ENCODE measurements around the gene DPYSL3.

- TF ChIP-seq LEF1 (IDR thresholded peaks at IDR 0.05; ENCODE audit: borderline replicate concordance) (no peak), SUZ12 (IDR thresholded peaks at IDR 0.05) (no peak), CTBP1 (IDR thresholded peaks at IDR 0.05; ENCODE audit: borderline replicate concordance) (no peak), SP1 (IDR thresholded peaks at IDR 0.05) (no peak), TARDBP (IDR thresholded peaks at IDR 0.05) (no peak), ELF4 (IDR thresholded peaks at IDR 0.05) (no peak), FOXM1 (IDR thresholded peaks at IDR 0.05; ENCODE audit: borderline replicate concordance) (no peak), NFRKB (IDR thresholded peaks at IDR 0.05) (no peak), FOXA1 (IDR thresholded peaks at IDR 0.05) (no peak), FOXK2 (IDR thresholded peaks at IDR 0.05) (no peak), BHLHE40 (IDR thresholded peaks at IDR 0.05; ENCODE audit: borderline replicate concordance) (no peak)
Measured at GRCh38 chr5:147400881-147401280, 109.0 kb downstream of the DPYSL3 start.
